ENCODE measurements around the gene TP53RK.

- TF ChIP-seq CTCF (conservative IDR thresholded peaks at IDR 0.05; ENCODE audit: low read length) (no peak), EZH2phosphoT487 (IDR thresholded peaks at IDR 0.05; ENCODE audit: borderline replicate concordance) (no peak)
Observed at GRCh38 chr20:46651091-46651962, 37.9 kb downstream of the TP53RK start, which contains the start of gene SLC13A3.
